ENCODE measurements around the gene DNAJC1.

DNA sequence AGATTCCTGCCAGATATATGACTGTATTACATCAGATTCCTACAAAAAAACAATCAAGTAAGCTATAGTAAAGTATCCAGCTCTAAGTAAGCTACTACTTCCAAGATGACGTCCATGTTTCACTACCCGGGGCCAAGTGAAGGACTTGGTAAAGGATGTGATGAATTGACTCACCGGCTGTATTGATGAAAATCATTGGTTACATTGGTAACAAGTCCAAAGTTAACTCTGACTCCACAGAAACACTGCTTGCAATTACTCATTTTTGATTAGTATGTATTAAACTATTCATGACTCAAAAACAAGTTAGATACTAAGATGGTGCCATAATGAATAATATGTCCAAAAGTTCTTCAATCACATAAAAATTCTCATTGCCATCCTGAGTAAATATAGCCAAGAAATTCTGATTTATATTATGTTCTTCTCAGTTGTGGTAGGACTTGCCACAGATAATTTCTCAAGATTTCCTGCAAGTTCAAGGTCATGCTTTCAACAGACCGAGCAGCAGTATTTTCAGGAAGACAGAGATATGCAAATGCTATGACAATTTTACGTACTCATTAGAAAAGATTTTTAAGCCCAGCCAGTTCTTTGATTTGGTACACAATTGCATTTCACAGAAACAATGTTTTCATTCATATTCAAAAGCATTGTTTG is 12.6 kb upstream of the DNAJC1 start:
- TF ChIP-seq POLR2A (IDR thresholded peaks at IDR 0.05; ENCODE audit: low read depth, low read length) (no peak), TAF1 (IDR thresholded peaks at IDR 0.05; ENCODE audit: borderline replicate concordance, low read depth, low read length) (no peak)

Measured in GM12892 (cell line).